Left lobe of liver (tissue), 2 donors: ENCODE measurements around the gene RTTN. TPM values are rescaled to one million over a fixed set of nuclear protein-coding genes. Genes with fewer than 3 reads are reported as not detected.
"Not testable (repeated sequence)": the region's sequence is repeated elsewhere in the genome, so short reads cannot be mapped to it uniquely, and the experiment has no call there.

Source experiments
- ATAC-seq: fragments of 200-7000 bp; cut with Tn5 transposase; one replicate; pipeline ENCODE4 v1.9.1; 2020; ENCODE audit warnings: mild to moderate bottlenecking, moderate library complexity
- DNase-seq: peaks from one replicate; pipeline ENCODE4 v3.0.0-alpha.2; 2020; ENCODE audit warnings: low spot score
- total RNA-seq: library from RNA; stranded (reverse); gene quantifications from one replicate; pipeline ENCODE4 v1.2.1, GENCODE V29; 2021
- donor health status: DM: no; HTN: no; CAD: no; lungs with moderate emphysema.
- donor health status: DM: no; HTN: yes; CAD: no.

The RTTN gene
- total RNA-seq, 1 donor from 2014 or later, result 6.6 TPM

GRCh38 chr18:70154591-70155194, 50.8 kb downstream of the RTTN start:
- DNase-seq (no peak), ATAC-seq (peak; percentile 35)

- DNase-seq (no peak), ATAC-seq (no peak)
Observed at GRCh38 chr18:70151614-70152013, 53.9 kb downstream of the RTTN start.

DNA sequence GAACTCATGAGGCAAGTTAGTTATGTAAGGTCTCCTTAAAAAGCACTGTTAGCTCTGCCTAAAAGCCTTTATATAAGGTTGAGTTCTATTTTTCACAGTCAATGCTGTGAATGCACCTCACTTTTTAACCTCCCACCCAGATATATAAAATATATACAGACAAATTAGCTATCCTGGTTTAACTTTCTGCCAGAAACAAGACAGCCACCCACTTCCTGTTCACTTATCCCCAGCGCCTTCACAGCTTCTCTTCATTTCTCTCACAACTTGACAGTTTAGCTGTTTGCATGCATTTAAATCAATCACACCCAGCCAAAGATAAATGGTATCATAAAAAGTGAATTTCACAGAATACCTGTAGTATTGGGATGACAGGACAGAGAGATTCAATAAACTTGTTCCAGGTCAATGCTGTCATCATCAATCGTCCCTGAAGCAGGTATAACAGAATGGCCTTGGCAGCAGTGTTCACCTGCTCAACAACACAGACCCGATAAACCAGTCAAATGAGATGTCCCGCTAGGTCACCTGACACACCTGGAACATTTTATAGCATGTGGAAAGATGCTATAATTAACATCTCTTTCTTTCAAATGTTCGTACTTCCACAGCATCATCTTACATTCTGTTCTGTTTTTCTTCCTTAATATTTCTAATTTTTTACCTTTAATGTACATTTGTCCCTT, 55.7 kb downstream of the RTTN start:
- no peak for DNase-seq
- no peak for ATAC-seq

- ATAC-seq (no peak), DNase-seq (no peak)
Observed at GRCh38 chr18:70149156-70149555, 56.3 kb downstream of the RTTN start.

DNA sequence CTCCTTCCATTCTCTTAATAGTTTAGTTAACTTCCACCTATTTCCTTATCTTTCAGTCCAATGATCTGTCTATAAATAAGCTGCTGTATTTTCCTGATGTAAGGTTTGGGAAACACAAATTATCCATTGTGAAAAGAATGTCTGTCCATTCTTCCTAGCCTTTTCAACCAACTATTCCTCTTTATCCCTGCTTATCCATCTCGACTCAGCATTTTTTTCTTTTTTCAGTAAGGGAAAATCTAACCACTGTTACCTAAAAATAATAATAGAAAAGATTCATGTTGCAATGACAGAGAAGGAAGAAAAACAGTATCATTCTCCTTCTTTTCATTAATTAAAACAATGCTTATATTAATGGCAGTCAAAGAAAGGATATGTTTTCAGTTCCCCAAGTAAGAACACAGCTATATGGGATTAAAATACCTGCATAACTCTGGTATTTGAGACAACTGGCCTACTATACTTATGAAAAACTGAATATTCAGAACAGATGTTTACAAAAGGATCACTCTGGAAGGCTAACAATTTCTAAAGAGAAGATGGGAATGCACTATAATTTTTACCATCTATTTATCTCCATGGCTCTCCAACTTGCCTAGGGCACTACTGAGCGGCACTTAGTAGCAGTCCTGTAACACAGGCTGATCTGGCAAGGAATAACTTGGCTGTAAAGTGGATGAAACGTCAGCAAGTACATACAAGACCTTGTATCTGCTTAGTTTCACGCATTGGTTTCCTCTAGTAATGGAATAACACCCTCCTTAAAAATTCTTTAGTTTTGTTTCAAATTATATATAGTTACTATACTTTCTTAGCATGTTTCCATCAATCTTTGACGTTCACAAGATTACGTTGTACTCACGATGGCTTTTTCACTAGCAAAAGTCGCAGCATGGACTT, 57.2 kb downstream of the RTTN start:
- ATAC-seq (no peak), DNase-seq (no peak)

DNA sequence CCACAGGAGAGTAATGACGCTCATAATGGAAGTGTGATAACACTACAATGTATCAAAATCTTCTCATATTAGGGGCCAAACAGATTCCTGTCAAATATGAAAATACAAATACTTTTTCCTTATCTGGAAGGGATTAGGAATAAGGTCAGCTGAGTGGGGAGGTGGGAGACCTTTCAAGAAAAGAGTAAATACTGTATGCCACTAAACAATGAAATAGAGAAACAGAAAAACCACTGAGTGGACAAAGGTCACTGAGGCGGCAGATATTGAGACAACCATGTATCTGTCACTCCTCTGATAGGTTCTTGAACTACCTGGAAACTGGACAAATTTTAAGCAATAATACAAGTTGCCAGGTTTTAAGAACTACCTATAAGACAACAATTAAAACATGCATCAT, 59.3 kb downstream of the RTTN start:
- DNase-seq, result no peak
- ATAC-seq, result peak; percentile 29

- ATAC-seq, result no peak
- DNase-seq, result no peak
Observed at GRCh38 chr18:70142001-70142400, 63.5 kb downstream of the RTTN start.

- ATAC-seq (no peak), DNase-seq (no peak)
Observed at GRCh38 chr18:70139138-70139537, 66.3 kb downstream of the RTTN start.

DNA sequence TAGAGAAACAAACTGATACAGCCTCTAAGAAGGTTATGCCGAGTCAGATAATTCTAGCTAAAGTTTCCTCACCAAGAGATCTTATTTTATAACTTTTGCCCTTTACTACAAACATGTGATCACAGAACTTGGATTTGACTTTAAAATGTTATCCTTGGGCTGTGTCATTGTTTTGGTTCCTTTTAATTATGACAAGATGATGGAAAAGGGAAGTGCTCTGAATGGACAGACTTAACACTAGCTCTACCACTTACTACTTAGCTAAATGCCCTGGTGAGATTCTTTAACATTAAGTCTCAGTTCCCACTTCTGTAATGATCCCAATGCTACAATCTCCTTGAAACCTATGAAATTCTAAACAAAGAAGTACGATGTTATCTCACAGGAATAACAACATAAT, 69.9 kb downstream of the RTTN start:
- ATAC-seq (no peak), DNase-seq (no peak)

GRCh38 chr18:70132999-70133398, 72.5 kb downstream of the RTTN start:
- ATAC-seq, result no peak
- DNase-seq, result no peak

GRCh38 chr18:70128271-70128670, 77.2 kb downstream of the RTTN start:
- ATAC-seq (no peak), DNase-seq (no peak)

DNA sequence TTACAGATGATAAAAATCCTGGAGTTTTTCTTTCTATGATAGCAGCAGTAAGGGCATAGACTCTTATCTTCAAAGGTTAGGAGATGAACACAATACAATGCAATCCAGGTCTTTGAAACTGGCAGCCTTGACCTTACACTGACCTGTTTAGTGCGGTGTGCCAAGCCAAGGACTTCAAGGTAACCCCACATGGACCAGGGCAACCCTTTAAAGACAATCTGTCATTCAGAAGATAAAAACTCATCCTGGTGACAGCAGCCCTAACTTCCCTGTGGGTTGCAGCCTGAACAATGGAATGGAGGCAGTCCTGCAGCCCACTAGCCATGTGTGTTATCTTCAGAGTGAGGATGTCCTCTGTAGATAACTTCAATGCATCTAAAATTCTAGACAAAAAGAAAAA, 78.1 kb downstream of the RTTN start:
- DNase-seq, result no peak
- no peak for ATAC-seq

- ATAC-seq (no peak), DNase-seq (no peak)
Observed at GRCh38 chr18:70126832-70127231, 78.7 kb downstream of the RTTN start.

- no peak for DNase-seq
- no peak for ATAC-seq
Observed at GRCh38 chr18:70124139-70124538, 81.3 kb downstream of the RTTN start.

DNA sequence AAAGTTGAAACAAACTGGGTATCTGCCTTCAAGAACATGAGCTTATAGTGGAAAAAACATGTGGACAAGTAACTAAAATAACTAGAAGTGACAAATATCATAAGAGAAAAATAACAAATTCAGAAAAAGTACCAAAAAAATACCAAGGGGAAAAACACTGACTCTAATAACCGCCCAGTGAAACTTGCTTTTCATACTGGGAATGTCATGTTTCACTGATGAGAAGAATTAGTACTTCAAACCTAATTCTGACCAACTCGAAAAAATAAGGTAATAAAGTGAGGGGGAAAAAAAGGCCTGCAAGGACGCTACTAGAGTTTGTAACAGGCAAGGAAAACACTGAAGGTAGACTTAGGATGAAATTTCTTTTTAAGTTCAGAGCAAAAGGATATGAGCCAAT, 83.6 kb downstream of the RTTN start:
- DNase-seq, result no peak
- no peak for ATAC-seq

- ATAC-seq, result no peak
Observed at GRCh38 chr18:70116949-70117348, 88.5 kb downstream of the RTTN start.

GRCh38 chr18:70113511-70113910, 92.0 kb downstream of the RTTN start:
- no peak for DNase-seq
- no peak for ATAC-seq

More at GRCh38 chr18:70116949-70117348, 88.5 kb downstream of the RTTN start:
- no peak for DNase-seq

GRCh38 chr18:70110678-70111077, 94.8 kb downstream of the RTTN start:
- DNase-seq (no peak), ATAC-seq (no peak)

GRCh38 chr18:70107091-70107490, 98.4 kb downstream of the RTTN start:
- no peak for ATAC-seq
- no peak for DNase-seq

GRCh38 chr18:70102854-70103253, 102.6 kb downstream of the RTTN start:
- ATAC-seq, DNase-seq: not testable (repeated sequence)

- no peak for ATAC-seq
Observed at GRCh38 chr18:70089858-70090257, 115.6 kb downstream of the RTTN start.

GRCh38 chr18:70086085-70086484, 119.4 kb downstream of the RTTN start:
- peak; percentile 59 for ATAC-seq
- DNase-seq, result no peak

More at GRCh38 chr18:70089858-70090257, 115.6 kb downstream of the RTTN start:
- no peak for DNase-seq
